ENCODE data around the gene ZFHX3.

Gene ZFHX3

DNA sequence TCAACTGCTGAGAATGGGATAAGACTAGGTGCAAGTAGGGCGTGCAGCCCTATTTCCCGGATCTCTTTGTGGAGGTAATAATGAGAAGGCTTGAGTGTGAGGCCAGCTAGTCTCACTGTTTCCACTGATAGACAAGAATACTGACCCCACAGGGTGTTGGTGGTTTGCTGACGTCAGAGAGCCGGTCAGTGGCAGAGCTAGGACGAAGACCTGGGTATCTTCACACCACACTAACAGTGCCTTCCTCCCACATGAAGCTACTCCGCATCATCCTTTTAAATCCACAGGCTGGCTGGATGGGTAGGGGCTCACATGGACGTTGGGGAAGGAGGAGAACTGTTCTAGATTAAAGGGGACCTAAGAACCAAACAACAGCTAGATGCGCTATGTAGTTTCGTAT lies 68.0 kb downstream of the ZFHX3 start:
- Histone ChIP-seq H3K27ac (no peak overlapping the region), H3K27me3 (no peaks in the 10 kb centered on the region), H3K4me1 (ENCODE audit: control insufficient read depth in 1 of 2, insufficient read depth in 1 of 2, low read depth in 1 of 2, low read length in 1 of 2) (peaks cover 9 to 11% of the 10 kb centered on the region in 2 experiments), H3K4me3 (ENCODE audit: low read depth in 1 of 2, low read length in 1 of 2) (no peak overlapping the region), H3K36me3 (no peaks in the 10 kb centered on the region), H3K9me3 (no peaks in the 10 kb centered on the region)
- TF ChIP-seq, protein P1, sequence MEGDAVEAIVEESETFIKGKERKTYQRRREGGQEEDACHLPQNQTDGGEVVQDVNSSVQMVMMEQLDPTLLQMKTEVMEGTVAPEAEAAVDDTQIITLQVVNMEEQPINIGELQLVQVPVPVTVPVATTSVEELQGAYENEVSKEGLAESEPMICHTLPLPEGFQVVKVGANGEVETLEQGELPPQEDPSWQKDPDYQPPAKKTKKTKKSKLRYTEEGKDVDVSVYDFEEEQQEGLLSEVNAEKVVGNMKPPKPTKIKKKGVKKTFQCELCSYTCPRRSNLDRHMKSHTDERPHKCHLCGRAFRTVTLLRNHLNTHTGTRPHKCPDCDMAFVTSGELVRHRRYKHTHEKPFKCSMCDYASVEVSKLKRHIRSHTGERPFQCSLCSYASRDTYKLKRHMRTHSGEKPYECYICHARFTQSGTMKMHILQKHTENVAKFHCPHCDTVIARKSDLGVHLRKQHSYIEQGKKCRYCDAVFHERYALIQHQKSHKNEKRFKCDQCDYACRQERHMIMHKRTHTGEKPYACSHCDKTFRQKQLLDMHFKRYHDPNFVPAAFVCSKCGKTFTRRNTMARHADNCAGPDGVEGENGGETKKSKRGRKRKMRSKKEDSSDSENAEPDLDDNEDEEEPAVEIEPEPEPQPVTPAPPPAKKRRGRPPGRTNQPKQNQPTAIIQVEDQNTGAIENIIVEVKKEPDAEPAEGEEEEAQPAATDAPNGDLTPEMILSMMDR (IDR thresholded peaks at IDR 0.05): no peak

- Histone ChIP-seq H3K9me3 (no peaks in the 10 kb centered on the region), H3K27me3 (no peaks in the 10 kb centered on the region), H3K4me3 (ENCODE audit: low read depth in 1 of 2, low read length in 1 of 2) (no peak overlapping the region), H3K27ac (no peak overlapping the region), H3K4me1 (ENCODE audit: control insufficient read depth in 1 of 2, insufficient read depth in 1 of 2, low read depth in 1 of 2, low read length in 1 of 2) (peaks cover 9 to 11% of the 10 kb centered on the region in 2 experiments), H3K36me3 (no peaks in the 10 kb centered on the region)
- TF ChIP-seq, protein P1 (IDR thresholded peaks at IDR 0.05): no peak
Measured at GRCh38 chr16:72978212-72978611, 69.7 kb downstream of the ZFHX3 start.

- TF ChIP-seq, protein P1 (IDR thresholded peaks at IDR 0.05): no peak
- Histone ChIP-seq H3K9me3 (no peaks in the 10 kb centered on the region), H3K27me3 (no peaks in the 10 kb centered on the region), H3K4me3 (ENCODE audit: low read depth in 1 of 2, low read length in 1 of 2) (no peak overlapping the region), H3K27ac (no peak overlapping the region), H3K4me1 (ENCODE audit: control insufficient read depth in 1 of 2, insufficient read depth in 1 of 2, low read depth in 1 of 2, low read length in 1 of 2) (peaks cover 9 to 11% of the 10 kb centered on the region in 2 experiments), H3K36me3 (no peaks in the 10 kb centered on the region)
Measured at GRCh38 chr16:72977127-72977526, 70.8 kb downstream of the ZFHX3 start.

DNA sequence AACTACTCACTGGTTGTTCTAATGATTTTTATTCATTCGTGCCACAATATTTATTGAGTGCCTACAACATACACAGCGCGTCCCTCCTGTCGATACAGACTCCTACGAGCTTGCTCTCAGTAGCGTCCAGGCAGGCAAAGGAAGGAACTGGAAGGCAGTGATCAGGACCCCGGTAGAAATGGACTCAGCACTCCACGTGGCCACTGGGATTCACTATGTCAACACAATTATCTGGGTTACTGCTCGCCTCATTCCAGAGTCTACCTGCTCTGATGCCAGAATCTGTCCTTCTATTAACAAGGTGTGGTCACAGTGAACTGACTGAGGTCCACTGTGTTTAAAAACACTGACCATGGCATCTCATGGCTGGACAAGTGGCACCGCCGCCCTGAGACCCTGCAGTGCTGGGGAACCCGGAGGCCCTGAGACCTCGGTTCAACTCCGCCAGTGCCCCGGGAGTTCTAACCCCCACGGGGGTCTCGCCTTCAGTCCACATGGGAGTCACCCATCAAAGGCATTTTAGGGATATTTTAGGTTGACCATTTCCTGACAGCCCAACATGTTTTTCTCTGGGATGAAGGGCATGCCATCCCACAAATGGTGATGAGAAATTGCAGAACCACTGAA lies 71.4 kb downstream of the ZFHX3 start:
- Histone ChIP-seq H3K4me3 (ENCODE audit: low read depth in 1 of 2, low read length in 1 of 2) (no peak overlapping the region), H3K36me3 (no peaks in the 10 kb centered on the region), H3K27ac (no peak overlapping the region), H3K9me3 (no peaks in the 10 kb centered on the region), H3K27me3 (no peaks in the 10 kb centered on the region), H3K4me1 (ENCODE audit: control insufficient read depth in 1 of 2, insufficient read depth in 1 of 2, low read depth in 1 of 2, low read length in 1 of 2) (peaks cover 9 to 11% of the 10 kb centered on the region in 2 experiments)
- TF ChIP-seq, protein P1 (IDR thresholded peaks at IDR 0.05): no peak

- Histone ChIP-seq H3K36me3 (no peaks in the 10 kb centered on the region), H3K27ac (no peak overlapping the region)
Measured at GRCh38 chr16:72975809-72976437, 72.0 kb downstream of the ZFHX3 start.

More at GRCh38 chr16:72975809-72976437, 72.0 kb downstream of the ZFHX3 start:
- Histone ChIP-seq H3K27me3 (no peaks in the 10 kb centered on the region), H3K4me1 (ENCODE audit: control insufficient read depth in 1 of 2, insufficient read depth in 1 of 2, low read depth in 1 of 2, low read length in 1 of 2) (peaks cover 9 to 11% of the 10 kb centered on the region in 2 experiments), H3K9me3 (no peaks in the 10 kb centered on the region), H3K4me3 (ENCODE audit: low read depth in 1 of 2, low read length in 1 of 2) (no peak overlapping the region)
- TF ChIP-seq, protein P1 (IDR thresholded peaks at IDR 0.05): no peak
